T-cell (primary cell): ENCODE results near the gene PTCD2. TPM values are rescaled to one million over a fixed set of nuclear protein-coding genes. Genes with fewer than 3 reads are reported as not detected.
A peak's percentile ranks its signal among the peaks of the same experiment; 100 is the strongest.
"Not testable (repeated sequence)": the region's sequence is repeated elsewhere in the genome, so short reads cannot be mapped to it uniquely, and the experiment has no call there.

ENCODE experiments used
- ATAC-seq, 4 experiments: fragments of 200-7000 bp in 3 of 4; fragments of 150-1000 bp in 1 of 4; cut with Tn5 transposase; replicated peaks in 1 of 4; 1 replicate in 3 of 4; 2 replicates in 1 of 4; pipeline ENCODE4 v1.10.0; 2021; ENCODE audit warnings: moderate library complexity in 3 of 4, mild to moderate bottlenecking in 2 of 4, moderate number of reproducible peaks in 1 of 4
- CTCF ChIA-PET, 2 donors: fragments of 300-600 bp; sonication (Branson Sonifier 250); formaldehyde crosslinking; loops; one replicate each; lab custom pipeline; 2022; ENCODE audit warnings: antibody characterized with exemption in 2 of 2; lab: Charles Lee
- POLR2A ChIA-PET, 2 donors: fragments of 300-600 bp; sonication (Branson Sonifier 250); formaldehyde crosslinking; loops; one replicate each; lab custom pipeline; 2022; ENCODE audit warnings: antibody characterized with exemption in 2 of 2; lab: Charles Lee
- DNase-seq, 35 experiments: peaks; one replicate each; pipeline versions ENCODE4 v3.0.0 to v3.0.0-alpha.2; 2013 to 2023
- H3K27ac ChIP-seq: one replicate; pipeline ENCODE4 v1.5.1; 2013; ENCODE audit warnings: low read length
- H3K27me3 ChIP-seq, 2 experiments: replicated peaks in 1 of 2; 1 replicate in 1 of 2; 2 replicates in 1 of 2; pipeline versions ENCODE4 v1.6.1 to v1.7.0; 2013; ENCODE audit warnings: low read length in 1 of 2, mixed read lengths in 1 of 2; ENCODE audit not compliant: control insufficient read depth in 2 of 2, insufficient read depth in 2 of 2; ENCODE audit errors: extremely low read depth in 1 of 2
- H3K36me3 ChIP-seq, 2 donors: 1 replicate in 1 of 2; 2 replicates in 1 of 2; pipeline versions ENCODE4 v1.6.1 to v1.7.0; 2013; ENCODE audit warnings: low read length in 1 of 2; ENCODE audit not compliant: control insufficient read depth in 2 of 2, insufficient read depth in 1 of 2; ENCODE audit errors: extremely low read depth in 1 of 2
- H3K4me1 ChIP-seq, 2 experiments: 1 replicate in 1 of 2; 2 replicates in 1 of 2; pipeline versions ENCODE4 v1.6.1 to v1.7.0; 2013; ENCODE audit warnings: low read length in 2 of 2, mixed read lengths in 1 of 2; ENCODE audit not compliant: insufficient read depth in 2 of 2, control insufficient read depth in 1 of 2; ENCODE audit errors: extremely low read depth in 1 of 2
- H3K4me3 ChIP-seq, 2 donors: 1 replicate in 1 of 2; 2 replicates in 1 of 2; pipeline versions ENCODE4 v1.5.1 to v1.7.0; 2013; ENCODE audit warnings: mild to moderate bottlenecking in 2 of 2, low read length in 1 of 2, moderate library complexity in 1 of 2; ENCODE audit not compliant: control insufficient read depth in 1 of 2; ENCODE audit errors: extremely low read depth in 1 of 2
- H3K9me3 ChIP-seq: 2 replicates; pipeline ENCODE4 v1.7.0; 2013
- H3K27ac Mint-ChIP-seq, 2 donors: one replicate each; pipeline ENCODE4 v1.8.0; 2020 to 2021; ENCODE audit warnings: mild to moderate bottlenecking in 2 of 2, mixed read lengths in 2 of 2
- H3K27me3 Mint-ChIP-seq, 2 donors: one replicate each; pipeline ENCODE4 v1.8.0; 2021 to 2022; ENCODE audit warnings: mixed read lengths in 2 of 2
- H3K36me3 Mint-ChIP-seq: one replicate; pipeline ENCODE4 v1.8.0; 2021; ENCODE audit warnings: mixed read lengths
- H3K4me1 Mint-ChIP-seq, 3 donors: one replicate each; pipeline ENCODE4 v1.8.0; 2020 to 2022; ENCODE audit warnings: mixed read lengths in 3 of 3, mild to moderate bottlenecking in 1 of 3
- H3K4me3 Mint-ChIP-seq, 3 donors: one replicate each; pipeline ENCODE4 v1.8.0; 2020 to 2022; ENCODE audit warnings: mild to moderate bottlenecking in 3 of 3, mixed read lengths in 3 of 3, moderate library complexity in 3 of 3
- H3K9me3 Mint-ChIP-seq, 3 donors: one replicate each; pipeline ENCODE4 v1.8.0; 2020 to 2022; ENCODE audit warnings: mixed read lengths in 3 of 3
- WGBS: methylation state at CpG from one replicate; pipeline ENCODE4 v1.1.5; 2013; ENCODE audit warnings: missing lambda C conversion rate; ENCODE audit not compliant: insufficient coverage; 5-methylcytosine and 5-hydroxymethylcytosine counted together
- total RNA-seq, 35 experiments: library from RNA in 6 of 35; stranded (reverse) in 6 of 35; fragments of 120-200 nt in 1 of 35; gene quantifications; one replicate each; pipeline versions ENCODE4 v1.2.1 to v1.2.4 and lab custom pipeline; 2013 to 2026

PTCD2 gene
- total RNA-seq, 5 donors from 2014 or later (not counting 1 experiment from before 2014, with no cell fraction given), result 5.9 to 12.1 (median 8.1) TPM

DNA sequence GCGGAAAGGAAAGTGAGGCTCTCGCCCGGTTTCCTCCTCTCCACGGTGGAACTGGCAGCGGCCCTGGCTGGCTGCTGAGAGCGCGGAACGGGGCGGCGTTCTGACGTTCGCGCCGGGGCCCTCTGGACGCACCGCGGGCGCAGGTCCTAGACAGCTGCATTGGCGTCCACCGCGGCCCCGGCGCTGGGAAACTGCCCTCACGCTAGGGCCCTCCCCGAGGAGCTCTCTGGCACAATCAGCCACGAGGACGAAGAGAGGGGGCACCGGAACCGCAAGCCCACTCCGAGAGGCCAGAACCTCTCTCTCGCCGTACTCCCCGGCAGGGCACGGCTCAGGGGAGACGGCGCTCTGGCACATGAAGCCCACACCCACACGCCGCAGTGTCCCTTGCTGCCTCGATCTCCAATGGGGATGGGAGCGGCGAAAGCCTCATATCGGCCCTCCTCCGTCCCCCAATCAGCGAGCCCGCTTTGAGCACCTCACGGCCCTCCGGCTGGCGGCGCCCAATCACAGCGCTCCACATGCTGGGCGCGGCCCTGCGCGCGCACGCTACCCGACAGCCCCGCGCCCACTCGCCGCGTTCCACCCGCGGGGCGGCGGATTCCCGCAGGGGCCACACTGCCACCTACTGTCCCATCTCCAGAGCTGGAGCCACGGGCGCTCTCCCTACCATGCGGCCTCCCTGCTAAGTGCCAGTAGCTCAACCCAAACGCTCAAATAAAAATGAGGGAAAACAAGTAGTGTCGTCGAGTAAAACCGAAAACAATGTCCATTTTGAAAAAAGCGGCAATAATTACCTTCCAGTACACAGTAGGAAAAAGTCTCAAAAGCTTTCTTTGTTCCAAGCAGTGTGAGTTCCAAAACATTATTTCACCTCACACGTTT lies 12.0 kb upstream of the PTCD2 start:
- Mint-ChIP-seq H3K36me3 (peaks cover 20% of the 10 kb centered on the region), H3K9me3 (no peaks in the 10 kb centered on the region), H3K4me1 (peaks cover 27 to 36% (median 35%) of the 10 kb centered on the region in 3 donors), H3K4me3 (peak overlapping the region; percentile 84 to 91 (median 88)), H3K27me3 (no peaks in the 10 kb centered on the region), H3K27ac (peak overlapping the region; percentile 85 to 91)
- ChIA-PET POLR2A (interaction anchor here (0.6 to 1.5 kb wide), 7 partner anchors 8 to 1256 kb away, joined by 3 to 28 read pairs (median 5); partner anchors contain the start of genes MRPS27 (in 2 of the 2) and PTCD2 (in 2 of the 2)), CTCF (interaction anchor here (0.6 to 2.3 kb wide), 19 partner anchors 9 to 506 kb away, joined by 3 to 55 read pairs (median 4); partner anchors contain the start of genes MRPS27 (in 1 of the 2) and PTCD2 (in 1 of the 2))
- H3K27ac ChIP-seq, result peak overlapping the region; percentile 89
- WGBS, result 0% methylated on average over 69 of the region's 76 CpGs
- H3K9me3 ChIP-seq, result no peaks in the 10 kb centered on the region
- peak; percentile 96 to 99 (median 98) for ATAC-seq
- no peaks in the 10 kb centered on the region for H3K27me3 ChIP-seq
- peak overlapping the region; percentile 85 to 88 for H3K4me3 ChIP-seq
- H3K36me3 ChIP-seq, result peaks cover 17 to 23% of the 10 kb centered on the region in 2 donors
- DNase-seq, result peak; percentile 78 to 98 (median 94)
- H3K4me1 ChIP-seq, result peaks cover 3 to 14% of the 10 kb centered on the region in 2 experiments

GRCh38 chr5:72308853-72309191 lies 11.4 kb upstream of the PTCD2 start:
- no peak for ATAC-seq
- Mint-ChIP-seq H3K4me3 (peak overlapping the region; percentile 84 to 91 (median 88)), H3K9me3 (no peaks in the 10 kb centered on the region), H3K4me1 (peaks cover 27 to 32% (median 29%) of the 10 kb centered on the region in 3 donors), H3K27me3 (no peaks in the 10 kb centered on the region), H3K36me3 (peaks cover 24% of the 10 kb centered on the region), H3K27ac (peak overlapping the region; percentile 85 to 91)
- peaks cover 3 to 14% of the 10 kb centered on the region in 2 experiments for H3K4me1 ChIP-seq
- peaks cover 17 to 26% of the 10 kb centered on the region in 2 donors for H3K36me3 ChIP-seq
- H3K9me3 ChIP-seq, result no peaks in the 10 kb centered on the region
- H3K27ac ChIP-seq, result peak overlapping the region; percentile 40
- H3K4me3 ChIP-seq, result peak overlapping the region in 1 of 2 donors; percentile 88
- CTCF ChIA-PET, result interaction anchor here (0.6 to 2.3 kb wide), 17 partner anchors 9 to 176 kb away, joined by 3 to 55 read pairs (median 4); partner anchors contain the start of genes MRPS27 (in 1 of the 2) and PTCD2 (in 1 of the 2)
- H3K27me3 ChIP-seq, result no peaks in the 10 kb centered on the region
- 90% methylated on average over 3 of the region's 6 CpGs for WGBS
- POLR2A ChIA-PET, result interaction anchor here (0.6 to 1.5 kb wide), 4 partner anchors 10 to 1256 kb away, joined by 3 to 28 read pairs (median 5); partner anchors contain the start of genes MRPS27 (in 2 of the 2) and PTCD2 (in 2 of the 2)
- no peak for DNase-seq

GRCh38 chr5:72313141-72313540 lies 7.0 kb upstream of the PTCD2 start:
- H3K9me3 ChIP-seq, result no peaks in the 10 kb centered on the region
- Mint-ChIP-seq H3K27ac (peak overlapping the region in 1 of 2 donors; percentile 8), H3K36me3 (peaks cover 26% of the 10 kb centered on the region), H3K27me3 (no peaks in the 10 kb centered on the region), H3K4me3 (no peak overlapping the region), H3K4me1 (peaks cover 22 to 34% (median 28%) of the 10 kb centered on the region in 3 donors), H3K9me3 (no peaks in the 10 kb centered on the region)
- no peak overlapping the region for H3K4me3 ChIP-seq
- POLR2A ChIA-PET, result interaction anchor here in 1 of 2 donors (0.6 kb wide), 1 partner anchor 10 kb away, joined by 8 read pairs; no protein-coding TSS in a partner anchor
- CTCF ChIA-PET, result no interaction called here
- WGBS, result no CpG with 5 or more reads among the region's 1 CpG
- H3K36me3 ChIP-seq, result peaks cover 17 to 26% of the 10 kb centered on the region in 2 donors
- peaks cover 0 to 6% of the 10 kb centered on the region in 2 experiments for H3K4me1 ChIP-seq
- ATAC-seq, result no peak
- no peak overlapping the region for H3K27ac ChIP-seq
- H3K27me3 ChIP-seq, result no peaks in the 10 kb centered on the region
- no peak for DNase-seq

- H3K36me3 ChIP-seq, result peaks cover 17 to 21% of the 10 kb centered on the region in 2 donors
- peaks cover 28 to 39% (median 32%) of the 10 kb centered on the region in 3 donors for H3K4me1 Mint-ChIP-seq
- H3K9me3 ChIP-seq, result no peaks in the 10 kb centered on the region
- no peak for ATAC-seq
- DNase-seq, result no peak
- H3K27me3 ChIP-seq, result no peaks in the 10 kb centered on the region
- no peaks in the 10 kb centered on the region for H3K9me3 Mint-ChIP-seq
- no peak overlapping the region for H3K27ac Mint-ChIP-seq
- ChIA-PET POLR2A (no interaction called here), CTCF (interaction anchor here in 1 of 2 donors (0.5 to 1.1 kb wide), 2 partner anchors 176 to 186 kb away, joined by 3 read pairs; no protein-coding TSS in a partner anchor)
- no peak overlapping the region for H3K4me3 Mint-ChIP-seq
- H3K36me3 Mint-ChIP-seq, result peaks cover 26% of the 10 kb centered on the region
- WGBS, result 100% methylated on average over 1 of the region's 3 CpGs
- H3K27ac ChIP-seq, result no peak overlapping the region
- no peaks in the 10 kb centered on the region for H3K27me3 Mint-ChIP-seq
- H3K4me1 ChIP-seq, result peaks cover 3 to 9% of the 10 kb centered on the region in 2 experiments
- no peak overlapping the region for H3K4me3 ChIP-seq
Observed at GRCh38 chr5:72314571-72315172, 5.5 kb upstream of the PTCD2 start.

- POLR2A ChIA-PET, result interaction anchor here (0.7 to 3.5 kb wide), 4 partner anchors 11 to 497 kb away, joined by 5 to 28 read pairs (median 14); no protein-coding TSS in a partner anchor
- H3K27ac Mint-ChIP-seq, result peak overlapping the region; percentile 93 to 98
- CTCF ChIA-PET, result interaction anchor here (0.6 to 4.8 kb wide), 7 partner anchors 11 to 521 kb away, joined by 3 to 55 read pairs (median 4); no protein-coding TSS in a partner anchor
Observed at GRCh38 chr5:72319435-72319975, 668 bp upstream of the PTCD2 start.

More at GRCh38 chr5:72319435-72319975, 668 bp upstream of the PTCD2 start:
- Histone ChIP-seq H3K4me1 (peaks cover 3 to 17% of the 10 kb centered on the region in 2 experiments), H3K27ac (peak overlapping the region; percentile 57), H3K36me3 (peaks cover 0 to 12% of the 10 kb centered on the region in 2 donors), H3K4me3 (peak overlapping the region; percentile 80 to 96)
- Mint-ChIP-seq H3K4me3 (peak overlapping the region; percentile 97 to 100 (median 98)), H3K36me3 (peaks cover 20% of the 10 kb centered on the region), H3K4me1 (peaks cover 44 to 57% (median 45%) of the 10 kb centered on the region in 3 donors)
- 19% methylated on average over 16 of the region's 28 CpGs for WGBS
- peak in 2 of 35 experiments; percentile 2 to 5 for DNase-seq
- H3K27me3 ChIP-seq, H3K9me3 ChIP-seq, H3K27me3 Mint-ChIP-seq, H3K9me3 Mint-ChIP-seq, ATAC-seq: not testable (repeated sequence)
